GM19023 (cell line): ENCODE measurements around the gene EPHA7.

Experiments
- ATAC-seq: cut with Tn5 transposase; IDR thresholded peaks from one replicate; pipeline ENCODE4 v1.9.1; 2021; ENCODE audit warnings: mild to moderate bottlenecking, moderate library complexity; ENCODE audit not compliant: unreplicated experiment

The EPHA7 gene

DNA sequence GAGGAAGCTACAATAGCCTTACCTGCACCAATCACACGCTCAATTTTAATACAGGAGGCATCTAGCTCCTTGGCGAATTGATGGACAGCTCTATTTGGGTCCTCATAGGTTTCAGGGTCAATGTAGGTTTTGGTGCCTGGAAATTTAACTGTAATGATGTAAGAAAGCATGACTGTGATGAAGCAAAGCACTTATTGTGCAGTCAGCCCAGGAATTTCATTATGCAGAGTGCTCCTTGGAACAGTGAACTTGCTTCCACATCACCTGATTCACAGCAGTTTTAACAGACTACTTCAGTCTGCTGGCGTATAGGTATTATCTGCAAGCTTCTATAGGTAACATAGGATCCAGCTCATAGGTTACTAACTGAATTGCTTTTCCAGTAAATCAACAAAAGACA lies 160.0 kb downstream of the EPHA7 start:
- no peak for ATAC-seq

GRCh38 chr6:93252930-93253329 lies 166.4 kb downstream of the EPHA7 start:
- no peak for ATAC-seq

- no peak for ATAC-seq
These were observed 170.7 kb downstream of the EPHA7 start for GRCh38 chr6:93248631-93249030.

DNA sequence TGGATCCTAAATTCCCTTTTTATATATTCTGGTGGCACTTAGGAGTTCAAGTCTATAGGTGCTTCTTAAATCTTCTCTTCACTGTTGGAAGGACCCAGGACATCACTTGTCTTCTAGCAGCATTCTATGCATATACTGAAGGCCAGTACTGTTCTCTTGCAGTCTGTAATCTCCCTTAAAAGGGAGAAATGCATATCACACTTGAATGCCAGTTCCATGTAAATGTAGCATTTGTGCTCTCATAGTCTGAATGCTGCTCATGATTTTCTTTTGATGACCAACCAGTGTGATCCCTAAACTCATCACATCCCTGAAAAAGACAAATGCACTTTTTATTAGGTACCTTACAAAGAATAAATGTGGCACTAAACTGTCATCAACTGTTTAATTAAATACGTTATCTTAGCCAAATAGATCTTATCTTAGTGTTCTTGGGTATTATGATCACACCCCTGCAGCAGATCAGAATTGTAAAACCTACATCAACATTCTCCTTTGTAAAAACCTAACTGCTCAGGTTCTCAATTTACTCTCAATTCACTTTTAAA lies 176.1 kb downstream of the EPHA7 start:
- ATAC-seq: no peak

DNA sequence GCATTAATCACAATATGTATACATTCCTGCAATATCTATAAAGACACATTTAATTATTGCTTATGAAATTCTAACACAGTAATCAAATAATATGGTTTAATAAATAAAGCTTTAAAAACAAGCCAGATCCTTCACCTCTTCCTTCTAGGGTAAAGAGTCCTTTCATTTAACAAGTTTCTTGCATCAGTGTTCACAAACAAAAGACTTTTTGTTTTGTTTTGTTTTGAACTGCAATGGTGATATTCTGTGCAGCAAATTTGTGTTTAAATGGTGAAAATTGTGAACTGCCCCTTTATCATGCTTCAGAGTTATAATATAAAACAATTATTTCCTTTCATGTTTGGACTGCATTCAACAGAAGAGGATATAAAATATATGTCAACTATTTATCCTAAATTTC lies 177.3 kb downstream of the EPHA7 start:
- no peak for ATAC-seq

GRCh38 chr6:93238632-93239031 lies 180.7 kb downstream of the EPHA7 start:
- no peak for ATAC-seq

- ATAC-seq: no peak
These were observed 183.6 kb downstream of the EPHA7 start for GRCh38 chr6:93235775-93236174.

DNA sequence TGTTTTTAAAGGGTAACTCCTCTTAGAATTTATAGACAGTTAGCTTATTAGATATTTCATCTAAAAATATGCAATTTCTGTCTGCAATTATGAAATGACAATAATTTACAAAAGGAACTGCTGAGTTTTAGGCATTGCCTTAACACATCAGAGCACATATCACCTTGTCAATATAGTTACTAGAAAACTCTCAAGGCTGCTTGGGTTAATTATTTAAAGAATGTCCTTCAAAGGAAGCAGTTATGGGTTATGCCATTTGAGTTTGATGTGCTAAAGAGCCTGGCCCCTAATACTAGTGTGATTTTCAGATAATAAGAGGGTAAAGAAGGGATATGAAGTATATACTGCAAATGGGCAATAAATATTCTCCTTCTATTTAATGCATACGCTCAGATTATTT lies 192.5 kb downstream of the EPHA7 start:
- no peak for ATAC-seq

DNA sequence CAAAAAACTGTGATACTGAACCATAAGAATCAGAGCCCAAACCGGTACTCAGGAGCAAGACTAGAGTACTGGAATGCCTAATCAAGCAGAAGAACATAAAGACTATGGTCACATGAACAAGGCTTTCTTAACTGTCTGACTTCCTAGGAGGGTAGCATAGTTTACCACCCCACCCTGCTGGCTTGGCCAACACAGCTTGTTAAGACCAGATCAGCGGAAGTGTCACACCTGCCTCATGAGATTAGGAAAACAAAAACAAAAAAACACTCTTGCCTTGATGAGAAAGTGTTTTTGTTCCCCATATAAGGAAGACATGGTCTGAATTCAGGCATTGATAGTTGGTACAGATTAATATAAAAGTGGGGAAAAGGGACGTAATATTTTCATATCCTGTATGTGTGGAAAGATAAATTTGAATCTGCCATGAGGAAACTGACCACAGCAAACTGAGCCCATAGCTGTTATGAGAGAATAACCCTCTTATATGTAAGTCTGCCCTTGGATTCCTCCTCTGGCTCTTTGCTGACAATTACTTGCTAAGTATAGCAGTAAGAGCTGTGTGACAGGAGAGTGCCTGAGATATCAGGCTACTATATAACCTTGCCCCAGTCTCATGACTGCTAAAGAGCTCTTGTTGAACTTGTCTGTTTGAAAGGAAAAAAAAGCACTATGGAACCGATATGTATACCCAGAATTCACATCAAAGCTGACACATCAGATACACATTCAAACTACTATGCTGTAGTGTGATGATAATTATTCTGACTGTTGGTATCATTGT lies 197.1 kb downstream of the EPHA7 start:
- no peak for ATAC-seq

- no peak for ATAC-seq
These were observed 199.9 kb downstream of the EPHA7 start for GRCh38 chr6:93219447-93219846.

- no peak for ATAC-seq
These were observed 201.3 kb downstream of the EPHA7 start for GRCh38 chr6:93218096-93218495.

- ATAC-seq: no peak
These were observed 206.3 kb downstream of the EPHA7 start for GRCh38 chr6:93213028-93213427.

- ATAC-seq: no peak
These were observed 208.5 kb downstream of the EPHA7 start for GRCh38 chr6:93210908-93211307.

- ATAC-seq: no peak
These were observed 210.0 kb downstream of the EPHA7 start for GRCh38 chr6:93209358-93209757.

GRCh38 chr6:93196406-93196970 lies 222.9 kb downstream of the EPHA7 start:
- ATAC-seq: no peak

DNA sequence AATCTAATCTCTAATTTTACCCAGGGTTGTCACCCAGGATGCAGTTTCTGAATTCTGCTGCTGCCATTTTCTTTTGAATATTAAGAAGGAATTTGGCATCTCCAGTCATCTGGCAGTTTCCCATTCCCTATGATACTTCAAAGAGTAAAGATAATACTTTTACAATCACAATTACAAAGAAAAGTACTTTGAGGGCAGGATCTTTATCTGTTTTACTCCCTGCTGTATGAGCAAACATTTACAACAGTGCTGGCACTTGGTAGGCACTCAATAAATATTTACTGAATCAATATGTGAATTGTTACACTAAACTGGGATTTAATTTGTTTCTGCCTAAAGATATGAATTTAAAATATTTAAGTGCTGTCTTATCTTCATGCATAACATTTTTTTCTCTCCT lies 224.9 kb downstream of the EPHA7 start:
- no peak for ATAC-seq

DNA sequence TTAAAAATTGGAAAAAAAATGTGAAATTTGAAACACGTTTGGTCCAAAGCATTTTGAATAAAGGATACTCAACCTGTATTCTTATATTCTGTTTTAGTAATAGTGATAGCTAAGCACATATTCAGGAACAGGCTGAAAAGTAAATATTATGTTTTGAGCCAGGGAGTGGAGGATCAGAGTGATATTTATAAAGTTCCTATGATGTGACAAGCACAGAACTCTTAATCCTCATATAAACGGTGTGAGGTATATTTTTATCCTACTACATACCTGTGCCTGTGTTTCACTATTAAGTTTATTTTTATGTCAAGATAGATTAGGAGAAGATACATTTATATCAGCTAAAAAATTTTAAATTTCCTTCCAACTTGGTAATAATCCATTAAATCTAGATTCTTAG lies 225.5 kb downstream of the EPHA7 start:
- ATAC-seq: no peak
